ENCODE results near the gene CCS. TPM values are rescaled to one million over a fixed set of nuclear protein-coding genes. Genes with fewer than 3 reads are reported as not detected.

The CCS gene
- total RNA-seq, 1 donor = 35.8 TPM

DNA sequence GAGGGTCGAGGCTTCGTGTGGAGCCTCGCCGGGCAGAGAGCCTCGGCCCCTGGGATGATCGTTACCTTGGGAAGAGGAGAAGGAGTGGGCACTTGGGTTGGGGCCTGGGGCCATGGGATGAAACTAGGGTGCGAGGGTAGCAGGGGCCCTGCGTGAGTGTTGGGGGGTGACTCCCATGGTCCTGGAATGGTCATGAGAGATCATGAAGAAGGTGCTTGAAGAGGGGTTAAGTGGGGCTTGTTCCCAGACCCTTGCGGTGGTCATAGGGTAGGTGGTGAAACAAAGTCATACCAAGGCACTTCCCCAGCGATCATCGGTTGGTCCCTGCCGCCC lies 284 bp downstream of the CCS start:
- DNase-seq (ENCODE audit: insufficient read length, low spot score, missing footprints) = no peak

DNA sequence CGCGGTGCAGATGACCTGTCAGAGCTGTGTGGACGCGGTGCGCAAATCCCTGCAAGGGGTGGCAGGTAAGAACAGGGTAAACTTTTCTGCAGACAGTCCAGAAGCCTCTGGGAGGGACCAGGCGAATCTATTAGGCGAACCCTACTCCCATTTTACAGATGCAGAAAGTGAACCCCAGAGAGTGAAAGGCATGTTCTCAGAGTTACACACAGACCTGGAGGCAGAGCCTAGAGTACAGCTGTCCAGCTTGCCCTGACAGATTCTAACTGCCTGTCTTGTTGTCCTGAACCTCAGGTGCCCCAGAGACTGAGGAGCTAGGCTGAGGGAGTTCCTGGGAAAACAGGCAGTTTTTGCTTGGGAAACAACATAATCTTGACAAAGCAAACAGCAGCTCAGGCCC lies 665 bp downstream of the CCS start:
- Histone ChIP-seq H4K20me1 (ENCODE audit: insufficient read depth, low read length) (no peaks in the 10 kb centered on the region), H2AFZ (ENCODE audit: low read length) (peak overlapping the region; percentile 89)

More for the DNA sequence above, 284 bp downstream of the CCS start:
- no peaks in the 10 kb centered on the region for H3K9me3 ChIP-seq (ENCODE audit: low read depth, low read length)
- H3K36me3 ChIP-seq (ENCODE audit: insufficient read depth, low read length) = no peaks in the 10 kb centered on the region
- no peaks in the 10 kb centered on the region for H3K27me3 ChIP-seq (ENCODE audit: insufficient read depth, low read length)
- peaks cover 34% of the 10 kb centered on the region for H3K79me2 ChIP-seq (ENCODE audit: insufficient read depth, low read length)
- peak overlapping the region; percentile 91 for H3K4me3 ChIP-seq (ENCODE audit: insufficient read depth, low read length)
- peak overlapping the region; percentile 94 for H3K4me2 ChIP-seq (ENCODE audit: insufficient read depth, low read length)
- H3K4me1 ChIP-seq (ENCODE audit: insufficient read depth, low read length) = peaks cover 24% of the 10 kb centered on the region
- peak overlapping the region; percentile 89 for H2AFZ ChIP-seq (ENCODE audit: low read length)
- H3K27ac ChIP-seq (ENCODE audit: low read depth, low read length) = peak overlapping the region; percentile 75
- no peaks in the 10 kb centered on the region for H4K20me1 ChIP-seq (ENCODE audit: insufficient read depth, low read length)
- TF ChIP-seq, protein P1, sequence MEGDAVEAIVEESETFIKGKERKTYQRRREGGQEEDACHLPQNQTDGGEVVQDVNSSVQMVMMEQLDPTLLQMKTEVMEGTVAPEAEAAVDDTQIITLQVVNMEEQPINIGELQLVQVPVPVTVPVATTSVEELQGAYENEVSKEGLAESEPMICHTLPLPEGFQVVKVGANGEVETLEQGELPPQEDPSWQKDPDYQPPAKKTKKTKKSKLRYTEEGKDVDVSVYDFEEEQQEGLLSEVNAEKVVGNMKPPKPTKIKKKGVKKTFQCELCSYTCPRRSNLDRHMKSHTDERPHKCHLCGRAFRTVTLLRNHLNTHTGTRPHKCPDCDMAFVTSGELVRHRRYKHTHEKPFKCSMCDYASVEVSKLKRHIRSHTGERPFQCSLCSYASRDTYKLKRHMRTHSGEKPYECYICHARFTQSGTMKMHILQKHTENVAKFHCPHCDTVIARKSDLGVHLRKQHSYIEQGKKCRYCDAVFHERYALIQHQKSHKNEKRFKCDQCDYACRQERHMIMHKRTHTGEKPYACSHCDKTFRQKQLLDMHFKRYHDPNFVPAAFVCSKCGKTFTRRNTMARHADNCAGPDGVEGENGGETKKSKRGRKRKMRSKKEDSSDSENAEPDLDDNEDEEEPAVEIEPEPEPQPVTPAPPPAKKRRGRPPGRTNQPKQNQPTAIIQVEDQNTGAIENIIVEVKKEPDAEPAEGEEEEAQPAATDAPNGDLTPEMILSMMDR (IDR thresholded peaks at IDR 0.05; ENCODE audit: extremely low read depth, low read depth, low read length) = no peak

DNA sequence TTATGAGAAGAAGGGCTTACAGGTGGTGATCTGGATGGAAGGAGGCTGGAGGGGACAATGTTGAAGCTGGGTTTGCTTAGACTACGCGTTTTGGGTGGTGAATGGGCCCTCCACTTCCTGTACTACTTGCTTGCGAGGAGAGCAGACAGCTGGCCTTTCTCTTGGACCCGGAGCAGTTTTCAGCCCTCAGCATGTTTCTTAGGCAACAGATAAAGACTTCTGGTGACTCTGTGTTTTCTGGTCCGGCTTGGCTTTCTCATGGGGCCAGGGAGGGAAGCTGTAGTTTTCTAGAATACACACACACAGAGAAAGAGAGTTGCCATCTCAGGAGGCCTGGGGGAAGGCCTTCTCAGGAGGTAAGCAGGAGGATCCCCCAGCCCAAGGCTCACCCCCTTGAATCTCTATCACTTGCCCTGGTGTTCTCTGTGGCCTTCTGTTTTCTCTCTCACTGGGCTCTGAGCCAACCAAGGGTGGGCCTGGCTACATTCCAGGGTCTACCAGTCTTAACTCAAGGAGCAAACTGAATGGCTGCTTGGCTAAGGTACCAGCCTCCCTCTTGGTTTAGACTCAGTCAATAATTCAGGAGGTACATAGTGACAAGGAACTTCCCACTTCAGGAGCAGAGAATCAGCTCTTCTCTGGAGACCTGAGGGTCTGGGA lies 2.4 kb downstream of the CCS start:
- peak; percentile 95 for DNase-seq (ENCODE audit: insufficient read length, low spot score, missing footprints)

More for the DNA sequence above, 665 bp downstream of the CCS start:
- Histone ChIP-seq H3K27ac (ENCODE audit: low read depth, low read length) (peak overlapping the region; percentile 75), H3K4me3 (ENCODE audit: insufficient read depth, low read length) (peak overlapping the region; percentile 91), H3K27me3 (ENCODE audit: insufficient read depth, low read length) (no peaks in the 10 kb centered on the region), H3K79me2 (ENCODE audit: insufficient read depth, low read length) (peaks cover 37% of the 10 kb centered on the region), H3K36me3 (ENCODE audit: insufficient read depth, low read length) (no peaks in the 10 kb centered on the region), H3K4me2 (ENCODE audit: insufficient read depth, low read length) (peak overlapping the region; percentile 94), H3K9me3 (ENCODE audit: low read depth, low read length) (no peaks in the 10 kb centered on the region), H3K4me1 (ENCODE audit: insufficient read depth, low read length) (peaks cover 24% of the 10 kb centered on the region)
- TF ChIP-seq, protein P1 (IDR thresholded peaks at IDR 0.05; ENCODE audit: extremely low read depth, low read depth, low read length) = no peak
- no peak for DNase-seq (ENCODE audit: insufficient read length, low spot score, missing footprints)

DNA sequence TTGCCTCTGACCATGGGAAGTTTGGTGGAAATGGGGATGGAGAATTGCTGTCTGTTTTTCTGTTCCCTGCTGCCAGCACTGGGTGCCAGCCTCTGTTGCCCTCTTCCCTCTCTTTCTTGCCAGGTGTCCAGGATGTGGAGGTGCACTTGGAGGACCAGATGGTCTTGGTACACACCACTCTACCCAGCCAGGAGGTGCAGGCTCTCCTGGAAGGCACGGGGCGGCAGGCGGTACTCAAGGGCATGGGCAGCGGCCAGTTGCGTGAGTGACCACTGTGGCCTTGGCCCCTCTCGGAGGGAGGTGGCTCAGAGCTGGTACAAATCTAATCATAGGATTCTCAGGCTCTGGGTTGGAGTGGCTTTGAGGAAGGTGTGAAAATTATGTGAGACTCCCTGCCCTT lies 6.0 kb downstream of the CCS start:
- Histone ChIP-seq H3K36me3 (ENCODE audit: insufficient read depth, low read length) (peaks cover 11% of the 10 kb centered on the region), H4K20me1 (ENCODE audit: insufficient read depth, low read length) (peaks cover 11% of the 10 kb centered on the region), H3K4me3 (ENCODE audit: insufficient read depth, low read length) (no peak overlapping the region), H3K79me2 (ENCODE audit: insufficient read depth, low read length) (peaks cover 30% of the 10 kb centered on the region), H3K4me1 (ENCODE audit: insufficient read depth, low read length) (peaks cover 51% of the 10 kb centered on the region), H2AFZ (ENCODE audit: low read length) (no peak overlapping the region), H3K9me3 (ENCODE audit: low read depth, low read length) (no peaks in the 10 kb centered on the region), H3K4me2 (ENCODE audit: insufficient read depth, low read length) (no peak overlapping the region), H3K27ac (ENCODE audit: low read depth, low read length) (no peak overlapping the region), H3K27me3 (ENCODE audit: insufficient read depth, low read length) (no peaks in the 10 kb centered on the region)
- no peak for DNase-seq (ENCODE audit: insufficient read length, low spot score, missing footprints)
- TF ChIP-seq, protein P1 (IDR thresholded peaks at IDR 0.05; ENCODE audit: extremely low read depth, low read depth, low read length) = no peak

More for the DNA sequence above, 2.4 kb downstream of the CCS start:
- Histone ChIP-seq H3K79me2 (ENCODE audit: insufficient read depth, low read length) (peaks cover 43% of the 10 kb centered on the region), H3K4me1 (ENCODE audit: insufficient read depth, low read length) (peaks cover 32% of the 10 kb centered on the region), H4K20me1 (ENCODE audit: insufficient read depth, low read length) (peaks cover 7% of the 10 kb centered on the region), H3K9me3 (ENCODE audit: low read depth, low read length) (no peaks in the 10 kb centered on the region), H3K36me3 (ENCODE audit: insufficient read depth, low read length) (peaks cover 11% of the 10 kb centered on the region), H3K27me3 (ENCODE audit: insufficient read depth, low read length) (no peaks in the 10 kb centered on the region), H3K4me2 (ENCODE audit: insufficient read depth, low read length) (peak overlapping the region; percentile 62), H3K27ac (ENCODE audit: low read depth, low read length) (peak overlapping the region; percentile 68), H3K4me3 (ENCODE audit: insufficient read depth, low read length) (peak overlapping the region; percentile 37), H2AFZ (ENCODE audit: low read length) (peak overlapping the region; percentile 47)
- TF ChIP-seq, protein P1 (IDR thresholded peaks at IDR 0.05; ENCODE audit: extremely low read depth, low read depth, low read length) = no peak

Data from osteoblast (primary cell).